ENCODE results near the gene DAAM1.
A peak's percentile ranks its signal among the peaks of the same experiment; 100 is the strongest.

Gene DAAM1

DNA sequence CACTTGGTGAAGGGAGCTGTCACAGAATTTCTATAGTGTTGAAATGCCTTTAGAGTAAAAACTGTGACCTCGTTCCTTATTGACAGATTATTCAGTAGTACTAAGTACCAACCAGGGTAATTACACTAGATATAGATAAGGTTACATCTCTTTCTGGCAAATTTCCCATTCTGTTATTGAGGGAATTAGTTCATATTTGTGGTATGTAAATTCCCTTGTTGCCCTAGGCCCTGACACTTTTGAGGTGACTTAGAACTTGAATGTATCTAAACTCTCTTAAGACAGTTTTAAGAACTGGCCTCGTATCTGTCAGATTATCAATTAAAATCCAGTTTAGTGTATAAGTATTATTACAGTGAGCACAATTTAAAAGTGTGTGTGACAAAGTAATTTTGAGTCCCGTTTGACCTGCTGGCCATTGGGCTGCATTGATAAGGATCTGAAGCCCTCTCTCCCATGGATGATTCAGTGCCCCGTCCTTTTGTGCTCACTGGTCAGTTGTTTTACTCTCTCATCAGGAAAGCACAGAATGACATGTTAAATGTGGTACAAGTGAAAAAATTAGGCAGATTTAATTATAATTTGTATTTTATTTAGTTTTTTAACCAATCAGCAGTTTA is 153.5 kb downstream of the DAAM1 start:
- peak; percentile 44 for DNase-seq (ENCODE audit: low read depth)

DNA sequence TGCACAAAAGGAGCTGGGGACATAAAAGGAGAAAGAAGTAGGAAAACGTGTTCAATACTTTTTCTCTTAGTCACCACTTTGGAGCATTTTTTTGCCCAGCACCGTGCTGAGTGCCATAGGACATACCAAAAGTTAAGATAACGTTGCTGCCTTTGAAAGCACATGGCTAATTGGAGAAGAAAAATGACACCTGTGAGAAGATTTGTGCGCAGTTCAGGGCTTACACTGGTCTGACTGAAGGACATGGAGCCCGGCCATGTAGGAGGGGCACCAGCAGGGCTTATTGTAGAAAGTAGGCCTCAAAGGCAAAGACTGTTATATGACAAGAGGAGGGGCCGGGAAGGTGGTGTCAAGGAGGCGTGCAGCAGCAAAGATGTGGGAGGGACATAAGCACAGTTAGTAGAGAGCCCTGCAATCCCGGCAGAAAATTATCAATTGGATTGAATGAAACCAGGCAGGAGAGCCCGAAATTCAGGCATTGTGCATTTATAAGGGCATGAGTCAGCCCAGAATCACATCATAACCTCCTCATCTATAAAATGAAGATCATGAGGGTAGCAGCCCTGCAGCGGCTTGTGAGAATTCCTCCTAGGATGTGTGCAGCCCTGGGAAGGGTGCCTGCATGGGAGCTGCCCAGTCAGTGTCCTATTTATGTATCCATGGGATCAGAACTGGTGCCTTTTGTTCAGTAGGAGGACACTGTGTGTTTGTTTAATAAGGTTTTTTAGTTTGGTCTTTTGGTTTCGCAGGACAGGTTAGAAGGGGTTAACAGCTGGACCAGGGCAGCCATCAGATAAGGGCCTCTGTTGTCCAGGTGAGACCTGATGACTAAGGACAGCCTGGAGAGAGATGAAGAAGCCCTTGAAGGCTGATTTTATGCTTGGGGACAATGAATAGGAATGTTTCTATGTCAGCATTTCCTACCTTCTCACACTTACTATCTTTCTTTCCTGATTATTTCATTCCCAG is 154.3 kb downstream of the DAAM1 start:
- peak; percentile 43 for DNase-seq (ENCODE audit: low read depth)

GRCh38 chr14:59343585-59343984 is 155.1 kb downstream of the DAAM1 start:
- no peak for DNase-seq (ENCODE audit: low read depth)

DNA sequence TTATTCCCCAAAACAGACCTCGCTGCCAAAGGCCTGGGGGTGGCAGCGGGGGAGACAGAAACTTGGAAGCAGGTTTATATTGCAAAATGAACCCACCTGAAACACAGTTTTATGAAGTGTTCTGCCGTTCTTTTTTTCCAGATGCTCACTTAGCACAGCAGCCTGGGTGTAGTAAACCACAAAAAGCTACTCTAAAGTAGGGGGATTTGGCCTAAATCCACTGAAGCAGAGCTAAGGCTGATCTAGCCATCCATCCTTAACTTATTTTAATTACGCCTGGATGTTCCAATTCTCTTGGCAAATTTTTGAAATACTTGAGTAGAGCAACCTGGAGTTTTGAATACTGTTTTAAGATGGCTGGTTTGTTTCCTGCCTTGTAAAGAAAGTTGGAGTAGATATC is 155.5 kb downstream of the DAAM1 start:
- DNase-seq (ENCODE audit: low read depth) = no peak

GRCh38 chr14:59344691-59345455 is 156.4 kb downstream of the DAAM1 start:
- no peak for DNase-seq (ENCODE audit: low read depth)

GRCh38 chr14:59346329-59346728 is 157.9 kb downstream of the DAAM1 start:
- no peak for DNase-seq (ENCODE audit: low read depth)

DNA sequence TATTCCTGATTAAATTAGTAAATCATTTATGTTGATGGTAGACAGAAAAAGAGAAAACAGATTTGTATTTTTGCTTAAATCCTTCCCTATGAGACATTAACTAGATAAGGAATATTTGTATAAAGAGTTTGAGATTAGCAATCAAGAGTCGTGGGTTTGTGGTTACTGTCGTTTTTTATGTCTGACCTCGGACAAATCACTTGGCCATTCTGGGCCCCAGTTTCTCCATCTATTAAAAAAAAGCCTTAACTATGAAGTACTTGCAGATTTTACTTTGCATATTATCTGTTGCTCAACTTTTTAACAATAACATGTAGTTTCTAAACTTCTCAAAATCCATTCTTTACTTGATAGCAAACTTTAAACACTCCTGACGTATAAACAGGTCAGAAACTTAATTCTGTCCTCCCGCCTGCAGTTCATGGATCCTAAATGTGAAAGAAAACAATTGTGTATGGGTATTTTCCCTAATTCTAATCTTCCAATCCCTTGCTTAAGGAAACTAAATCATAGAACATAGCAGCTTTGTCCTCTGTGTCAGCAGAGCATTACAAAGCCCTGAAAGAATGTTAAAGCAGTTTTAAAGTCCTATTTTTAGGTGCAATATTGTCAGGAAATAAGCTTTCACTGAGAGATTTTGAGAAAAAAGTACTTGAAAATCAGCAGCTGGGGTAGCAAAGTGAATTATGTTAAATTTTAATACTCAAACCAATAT is 158.5 kb downstream of the DAAM1 start:
- DNase-seq (ENCODE audit: low read depth) = no peak

GRCh38 chr14:59347511-59347900 is 159.0 kb downstream of the DAAM1 start:
- DNase-seq (ENCODE audit: low read depth) = no peak

DNA sequence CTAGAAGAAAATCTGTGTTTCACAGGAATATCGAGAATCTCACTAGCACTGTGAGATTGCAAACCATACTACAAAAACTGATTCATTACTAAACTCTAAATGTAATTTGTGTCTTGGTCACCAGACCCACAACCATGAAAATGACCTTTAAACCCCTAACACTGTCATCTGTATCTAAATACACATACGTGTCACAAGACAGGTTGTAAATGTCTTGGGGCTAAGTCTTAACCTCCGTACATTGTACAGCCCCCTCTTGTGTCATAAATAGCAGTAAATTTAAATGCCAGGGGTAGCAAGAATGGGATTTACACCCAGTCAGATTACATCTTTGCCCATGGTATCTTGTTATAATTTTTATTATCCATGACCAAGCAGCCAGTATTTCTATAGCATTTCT is 159.4 kb downstream of the DAAM1 start:
- no peak for DNase-seq (ENCODE audit: low read depth)

- no peak for DNase-seq (ENCODE audit: low read depth)
Measured at GRCh38 chr14:59349258-59349701, 160.8 kb downstream of the DAAM1 start.

DNA sequence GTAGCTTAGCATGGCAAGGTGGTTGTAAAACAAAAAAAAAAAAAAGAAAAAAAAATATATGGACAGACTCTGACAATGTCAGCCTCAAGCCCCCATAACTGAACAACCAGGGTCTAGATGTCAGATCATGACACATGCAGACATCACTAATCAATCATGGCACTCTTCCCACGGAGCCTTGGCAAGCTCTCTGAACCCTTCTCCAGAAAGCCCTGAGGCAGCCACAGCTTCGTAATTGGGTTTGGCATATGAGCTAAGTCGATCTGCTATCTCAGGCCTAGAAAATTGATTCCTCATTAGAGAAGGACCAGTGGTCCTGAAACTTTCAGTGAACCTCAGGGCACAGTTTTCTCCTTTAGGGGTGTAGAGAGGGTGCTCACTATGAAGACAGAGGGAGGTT is 164.5 kb downstream of the DAAM1 start:
- no peak for DNase-seq (ENCODE audit: low read depth)

DNA sequence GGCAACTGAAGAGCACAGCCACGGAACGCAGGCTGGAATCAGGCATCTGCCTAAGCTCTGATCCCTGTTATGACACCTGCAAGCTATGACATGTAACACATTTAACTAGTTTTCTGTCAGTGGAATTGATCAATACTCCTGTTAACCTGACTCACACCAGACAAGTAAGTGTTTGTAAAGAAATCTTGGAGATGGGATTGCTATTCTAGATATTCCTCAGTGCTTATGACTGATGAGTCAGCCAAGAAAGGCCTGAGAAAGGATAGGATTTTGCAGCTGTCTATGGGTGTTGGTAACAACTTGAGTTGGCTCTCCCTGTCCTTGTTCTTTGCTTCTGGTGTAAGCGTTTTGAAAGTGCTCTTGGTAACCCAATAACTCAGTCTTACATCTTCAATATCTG is 166.2 kb downstream of the DAAM1 start:
- DNase-seq (ENCODE audit: low read depth) = peak; percentile 78

- DNase-seq (ENCODE audit: low read depth) = no peak
Measured at GRCh38 chr14:59355091-59355490, 166.6 kb downstream of the DAAM1 start.

DNA sequence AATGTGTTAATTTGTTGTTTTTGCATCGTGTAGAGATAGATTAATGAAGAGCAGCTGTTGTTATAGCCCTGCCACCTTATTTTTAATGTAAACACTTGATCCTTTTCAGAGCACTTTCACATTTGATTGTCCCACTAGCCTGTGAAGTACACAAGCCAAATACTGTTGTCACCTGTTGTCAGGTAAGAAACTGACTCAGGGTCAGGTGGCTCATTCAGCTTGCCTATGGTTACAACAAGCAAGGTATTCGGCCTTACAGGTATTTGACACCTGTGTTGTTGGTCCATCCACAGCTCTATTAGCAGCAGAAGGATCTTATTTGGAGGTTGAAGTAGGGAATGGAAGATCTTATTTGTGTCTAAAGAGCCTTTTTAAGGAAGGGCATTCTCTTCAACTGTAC is 167.8 kb downstream of the DAAM1 start:
- DNase-seq (ENCODE audit: low read depth) = no peak

DNA sequence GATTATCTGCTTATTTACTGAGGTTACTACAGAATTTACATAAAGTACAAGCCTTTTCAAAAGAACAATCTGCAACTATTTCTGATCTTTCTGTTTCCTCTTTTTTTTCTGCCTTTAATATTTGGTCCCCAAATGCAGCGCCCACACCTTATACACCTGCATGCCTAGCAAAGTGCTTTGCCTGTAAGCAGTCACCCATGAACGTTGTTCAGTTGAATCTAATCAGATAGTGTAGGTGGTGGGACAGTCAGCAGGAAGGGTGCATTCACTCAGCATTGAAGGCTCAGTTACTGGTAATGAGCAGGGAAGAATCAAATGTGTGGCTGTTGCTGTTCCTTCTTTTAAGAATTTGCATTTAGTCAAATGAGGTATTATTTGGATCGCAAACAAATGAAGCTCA is 168.3 kb downstream of the DAAM1 start:
- no peak for DNase-seq (ENCODE audit: low read depth)

DNA sequence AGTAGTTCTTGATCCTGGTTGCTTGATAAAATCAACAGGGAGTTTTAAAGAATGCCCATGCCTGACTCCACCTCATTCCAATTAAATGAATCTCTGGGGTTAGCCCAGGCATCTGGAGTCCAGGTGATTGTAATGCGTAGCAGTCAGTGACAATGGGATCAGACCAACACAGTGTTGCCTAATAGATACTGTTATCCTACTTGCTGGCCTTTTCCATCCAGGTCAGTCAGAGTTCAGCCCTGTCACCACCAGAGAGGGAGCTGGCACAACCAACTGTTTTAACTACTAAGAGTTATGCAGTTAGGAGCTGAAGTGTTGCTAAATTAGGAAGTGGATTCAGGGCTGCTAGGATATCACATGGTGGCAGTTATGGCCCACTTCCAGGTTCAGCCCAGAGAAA is 169.6 kb downstream of the DAAM1 start:
- DNase-seq (ENCODE audit: low read depth) = peak; percentile 81

DNA sequence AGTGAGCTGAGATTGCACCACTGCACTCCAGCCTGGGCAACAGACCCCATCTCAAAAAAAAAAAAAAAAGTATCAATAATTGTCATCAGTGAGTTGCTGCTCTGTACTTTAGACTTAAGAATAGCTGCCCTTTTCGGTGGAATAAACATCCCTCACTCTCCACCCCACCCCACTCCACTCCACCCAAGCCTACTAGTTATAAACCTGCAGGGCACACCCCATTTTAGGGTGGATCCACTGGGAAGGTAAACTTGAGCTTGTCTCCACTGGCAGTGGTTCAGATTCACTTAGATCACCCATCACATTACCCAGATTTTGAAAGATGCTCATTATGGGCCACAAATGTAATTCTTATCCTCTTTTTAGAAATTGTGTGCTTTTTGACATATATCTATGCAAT is 170.3 kb downstream of the DAAM1 start:
- DNase-seq (ENCODE audit: low read depth) = no peak

DNA sequence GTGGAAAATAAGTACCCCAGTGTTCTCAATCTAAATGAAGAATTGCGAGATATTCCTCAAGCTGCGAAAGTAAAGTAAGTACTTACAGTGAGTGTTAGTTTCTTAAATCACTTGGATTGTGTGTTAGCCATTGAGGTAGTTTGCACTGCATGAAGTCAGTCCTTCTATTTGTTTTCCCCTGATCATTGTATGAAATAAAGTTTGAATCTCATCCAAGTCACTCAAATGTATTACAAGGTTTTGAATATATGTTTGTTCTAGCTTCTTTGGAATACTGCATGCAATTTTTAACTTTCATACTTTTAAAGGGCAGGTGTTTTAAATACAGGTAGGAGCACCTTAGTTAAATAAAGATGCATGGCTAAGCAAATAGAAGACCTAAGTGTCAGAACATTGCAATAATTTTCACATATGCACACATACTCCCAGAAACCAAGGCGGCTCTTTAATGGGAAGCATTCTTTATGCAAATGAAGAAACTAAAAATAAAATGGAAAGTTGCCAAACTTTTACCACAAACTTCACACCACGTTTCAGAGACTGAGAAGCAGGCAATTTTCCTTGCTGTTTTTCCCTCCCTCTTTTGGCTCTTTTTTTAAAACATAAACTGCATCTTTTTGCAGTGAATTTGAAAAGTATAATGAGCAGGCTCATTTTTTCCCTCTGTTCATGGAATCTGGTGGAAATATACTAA is 171.1 kb downstream of the DAAM1 start:
- no peak for DNase-seq (ENCODE audit: low read depth)

- DNase-seq (ENCODE audit: low read depth) = no peak
Measured at GRCh38 chr14:59360233-59360632, 171.8 kb downstream of the DAAM1 start.

DNA sequence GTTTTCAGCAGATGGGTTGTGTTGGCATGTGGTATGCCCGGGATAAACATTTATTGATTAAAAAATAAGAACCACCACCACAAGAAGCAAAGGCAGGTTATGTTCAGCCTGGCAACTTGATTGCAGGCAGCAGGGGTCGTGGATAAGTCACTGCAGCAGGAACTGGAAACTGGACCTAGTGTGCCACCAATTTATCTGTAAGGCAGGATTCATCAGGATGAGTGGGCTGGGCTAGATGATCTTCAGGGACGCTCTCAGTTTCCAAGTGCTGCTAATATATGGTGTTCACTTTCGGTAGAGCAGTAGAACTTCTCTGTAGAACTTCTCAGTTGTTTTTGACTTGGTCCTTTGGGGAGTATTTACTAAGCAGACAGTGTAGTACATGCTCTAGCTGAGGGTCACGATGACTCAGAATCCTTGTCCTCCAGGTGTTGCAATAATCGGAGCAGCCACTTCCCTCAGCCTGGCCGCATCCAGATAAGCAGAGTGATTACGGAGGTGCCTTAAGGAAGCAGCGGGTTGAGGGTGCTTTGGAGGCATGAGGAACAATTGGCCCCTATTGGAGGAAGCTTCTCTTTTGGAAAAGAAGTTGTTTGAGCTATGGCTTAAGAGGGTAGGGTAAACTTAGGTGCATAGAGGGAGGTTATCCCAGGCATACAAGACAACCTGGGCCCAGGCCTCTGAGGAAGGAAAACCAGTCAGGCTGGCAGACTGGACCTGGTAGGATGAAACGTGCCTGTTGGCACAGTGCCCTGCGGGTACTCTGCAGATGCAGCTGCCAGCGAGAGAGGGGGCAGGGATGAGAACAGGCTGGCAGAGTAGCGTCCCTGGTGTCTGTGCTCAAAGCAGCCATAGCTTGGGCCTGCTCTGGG is 172.7 kb downstream of the DAAM1 start:
- peak; percentile 89 for DNase-seq (ENCODE audit: low read depth)
